Suprapubic skin (tissue), 4 donors: Measurements from ENCODE around the gene PTPRA. TPM values are rescaled to one million over a fixed set of nuclear protein-coding genes. Genes with fewer than 3 reads are reported as not detected.
"Not testable (repeated sequence)": the region's sequence is repeated elsewhere in the genome, so short reads cannot be mapped to it uniquely, and the experiment has no call there.

ENCODE experiments used
- DNase-seq, 2 donors: peaks; one replicate each; pipeline ENCODE4 v3.0.0-alpha.2; 2019; ENCODE audit warnings: low spot score in 2 of 2
- H3K27ac ChIP-seq: fragments of 200-600 bp; sonication (generic); one replicate; pipeline ENCODE4 v1.5.1; 2019
- H3K27me3 ChIP-seq: fragments of 200-600 bp; sonication (generic); one replicate; pipeline ENCODE4 v1.5.1; 2019
- H3K36me3 ChIP-seq: fragments of 200-600 bp; sonication (generic); one replicate; pipeline ENCODE4 v1.5.1; 2019
- H3K4me1 ChIP-seq: fragments of 200-600 bp; sonication (generic); one replicate; pipeline ENCODE4 v1.5.1; 2019
- H3K4me3 ChIP-seq: fragments of 200-600 bp; sonication (generic); one replicate; pipeline ENCODE4 v1.5.1; 2019; ENCODE audit warnings: mild to moderate bottlenecking
- H3K9me3 ChIP-seq: fragments of 200-600 bp; sonication (generic); one replicate; pipeline ENCODE4 v1.5.1; 2019
- EP300 ChIP-seq: sonication (generic); formaldehyde crosslinking; IDR thresholded peaks from one replicate; pipeline ENCODE4 v1.6.1; 2017; ENCODE audit warnings: antibody characterized with exemption
- POLR2A ChIP-seq, 2 donors: fragments of 450-650 bp; IDR thresholded peaks; one replicate each; pipeline ENCODE4 v1.6.1; 2017; ENCODE audit warnings: antibody characterized with exemption in 2 of 2, mild to moderate bottlenecking in 2 of 2, moderate library complexity in 2 of 2
- POLR2AphosphoS5 ChIP-seq, 3 donors: sonication (generic); formaldehyde crosslinking; IDR thresholded peaks; one replicate each; pipeline ENCODE4 v1.6.1; 2017; ENCODE audit warnings: antibody characterized with exemption in 3 of 3
- WGBS: methylation state at CpG from one replicate; pipeline ENCODE4 v1.1.5; 2018; 5-methylcytosine and 5-hydroxymethylcytosine counted together
- total RNA-seq, 4 donors: library from RNA; depleted of rRNA; stranded (reverse); fragments of >200 nt; gene quantifications; one replicate each; pipeline ENCODE4 v1.1.0, GENCODE V29; 2016
- TF ChIP-seq, protein P1 (sequence below), 2 donors: fragments of 200-600 bp in 1 of 2; fragments of 450-650 bp in 1 of 2; sonication (generic) in 1 of 2; IDR thresholded peaks; one replicate each; pipeline ENCODE4 v1.5.1; 2016 to 2019; ENCODE audit warnings: antibody characterized with exemption in 2 of 2, mild to moderate bottlenecking in 1 of 2, moderate library complexity in 1 of 2

PTPRA gene
- total RNA-seq, 4 donors from 2014 or later: 47.7 to 83.0 (median 73.4) TPM

DNA sequence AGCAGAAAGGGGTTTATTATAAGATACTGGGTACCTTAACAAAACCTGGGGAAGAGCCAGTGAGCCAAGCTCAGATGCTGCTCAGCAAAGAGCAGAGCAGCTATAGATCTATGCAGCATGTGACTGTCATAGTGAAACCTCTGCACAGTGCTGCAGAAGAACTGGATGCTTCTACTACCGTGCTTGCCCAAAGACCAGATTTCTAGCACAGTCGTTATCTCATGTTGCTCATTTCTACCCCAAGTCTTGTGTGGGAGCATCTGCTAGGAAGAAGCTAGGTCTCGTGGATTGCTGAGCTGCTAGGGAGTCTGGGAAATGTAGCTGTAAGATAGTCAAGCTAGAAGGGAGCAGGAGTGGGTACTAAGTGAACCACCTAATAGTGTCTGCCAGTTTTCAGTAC, 138.5 kb downstream of the PTPRA start:
- Histone ChIP-seq H3K9me3 (no peaks in the 10 kb centered on the region), H3K4me3 (no peak overlapping the region), H3K4me1 (no peaks in the 10 kb centered on the region), H3K27me3 (no peaks in the 10 kb centered on the region), H3K36me3 (peaks cover 65% of the 10 kb centered on the region), H3K27ac (no peak overlapping the region)
- DNase-seq: no peak
- no peak for TF ChIP-seq POLR2AphosphoS5 (IDR thresholded peaks at IDR 0.05)
- TF ChIP-seq, protein P1, sequence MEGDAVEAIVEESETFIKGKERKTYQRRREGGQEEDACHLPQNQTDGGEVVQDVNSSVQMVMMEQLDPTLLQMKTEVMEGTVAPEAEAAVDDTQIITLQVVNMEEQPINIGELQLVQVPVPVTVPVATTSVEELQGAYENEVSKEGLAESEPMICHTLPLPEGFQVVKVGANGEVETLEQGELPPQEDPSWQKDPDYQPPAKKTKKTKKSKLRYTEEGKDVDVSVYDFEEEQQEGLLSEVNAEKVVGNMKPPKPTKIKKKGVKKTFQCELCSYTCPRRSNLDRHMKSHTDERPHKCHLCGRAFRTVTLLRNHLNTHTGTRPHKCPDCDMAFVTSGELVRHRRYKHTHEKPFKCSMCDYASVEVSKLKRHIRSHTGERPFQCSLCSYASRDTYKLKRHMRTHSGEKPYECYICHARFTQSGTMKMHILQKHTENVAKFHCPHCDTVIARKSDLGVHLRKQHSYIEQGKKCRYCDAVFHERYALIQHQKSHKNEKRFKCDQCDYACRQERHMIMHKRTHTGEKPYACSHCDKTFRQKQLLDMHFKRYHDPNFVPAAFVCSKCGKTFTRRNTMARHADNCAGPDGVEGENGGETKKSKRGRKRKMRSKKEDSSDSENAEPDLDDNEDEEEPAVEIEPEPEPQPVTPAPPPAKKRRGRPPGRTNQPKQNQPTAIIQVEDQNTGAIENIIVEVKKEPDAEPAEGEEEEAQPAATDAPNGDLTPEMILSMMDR (IDR thresholded peaks at IDR 0.05): no peak
- TF ChIP-seq EP300: no peak
- no peak for TF ChIP-seq POLR2A (IDR thresholded peaks at IDR 0.05)
- 91% methylated on average over 3 of the region's 3 CpGs for WGBS

DNA sequence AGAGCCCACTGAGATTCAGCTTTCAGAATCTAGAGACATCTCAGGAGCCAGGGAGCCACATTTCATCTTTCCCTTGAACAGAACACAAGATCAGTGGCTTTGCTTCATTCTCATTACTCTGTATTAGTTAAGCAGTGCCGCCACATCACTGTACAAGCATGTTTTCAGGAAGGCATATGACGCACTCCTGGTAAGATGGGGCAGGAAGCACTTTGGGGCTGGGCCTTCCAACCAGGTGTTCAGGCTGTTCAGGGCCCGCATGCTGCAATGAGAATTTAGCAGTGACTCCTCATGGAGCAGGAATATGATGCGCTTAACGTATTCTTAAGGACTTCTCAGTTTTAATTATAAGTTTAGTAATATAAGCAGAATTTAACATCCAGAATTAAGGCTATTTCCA, 140.5 kb downstream of the PTPRA start:
- no peaks in the 10 kb centered on the region for H3K9me3 ChIP-seq
- no peak overlapping the region for H3K4me3 ChIP-seq
- no peak for DNase-seq
- H3K36me3 ChIP-seq: peaks cover 55% of the 10 kb centered on the region
- no peaks in the 10 kb centered on the region for H3K27me3 ChIP-seq
- no peaks in the 10 kb centered on the region for H3K4me1 ChIP-seq
- TF ChIP-seq POLR2A (IDR thresholded peaks at IDR 0.05) (no peak), EP300 (no peak), POLR2AphosphoS5 (IDR thresholded peaks at IDR 0.05) (no peak)
- TF ChIP-seq, protein P1 (IDR thresholded peaks at IDR 0.05): no peak
- H3K27ac ChIP-seq: no peak overlapping the region
- 97% methylated on average over 5 of the region's 5 CpGs for WGBS

DNA sequence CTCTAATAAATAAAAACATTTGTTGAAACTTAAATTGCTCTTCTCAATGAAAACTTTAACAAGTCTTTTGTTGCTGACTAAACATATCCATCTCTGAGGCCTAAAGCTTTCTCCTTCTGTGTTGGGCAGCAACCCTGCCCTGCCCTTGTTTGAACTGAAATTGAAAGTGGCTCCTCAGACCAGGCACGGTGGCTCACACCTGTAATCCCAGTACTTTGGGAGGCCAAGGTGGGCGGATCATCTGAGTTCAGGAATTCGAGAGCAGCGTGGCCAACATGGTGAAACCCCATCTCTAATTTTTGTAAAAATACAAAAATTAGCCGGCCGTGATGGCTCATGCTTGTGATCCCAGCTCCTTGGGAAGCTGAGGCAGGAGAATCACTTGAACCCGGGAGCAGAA, 140.9 kb downstream of the PTPRA start:
- no peaks in the 10 kb centered on the region for H3K27me3 ChIP-seq
- H3K9me3 ChIP-seq: no peaks in the 10 kb centered on the region
- no peaks in the 10 kb centered on the region for H3K4me1 ChIP-seq
- no peak for DNase-seq
- no peak for TF ChIP-seq EP300
- no peak for TF ChIP-seq POLR2A (IDR thresholded peaks at IDR 0.05)
- TF ChIP-seq, protein P1 (IDR thresholded peaks at IDR 0.05): no peak
- no peak for TF ChIP-seq POLR2AphosphoS5 (IDR thresholded peaks at IDR 0.05)
- no peak overlapping the region for H3K4me3 ChIP-seq
- 100% methylated on average over 7 of the region's 7 CpGs for WGBS
- H3K36me3 ChIP-seq: peaks cover 51% of the 10 kb centered on the region
- no peak overlapping the region for H3K27ac ChIP-seq

DNA sequence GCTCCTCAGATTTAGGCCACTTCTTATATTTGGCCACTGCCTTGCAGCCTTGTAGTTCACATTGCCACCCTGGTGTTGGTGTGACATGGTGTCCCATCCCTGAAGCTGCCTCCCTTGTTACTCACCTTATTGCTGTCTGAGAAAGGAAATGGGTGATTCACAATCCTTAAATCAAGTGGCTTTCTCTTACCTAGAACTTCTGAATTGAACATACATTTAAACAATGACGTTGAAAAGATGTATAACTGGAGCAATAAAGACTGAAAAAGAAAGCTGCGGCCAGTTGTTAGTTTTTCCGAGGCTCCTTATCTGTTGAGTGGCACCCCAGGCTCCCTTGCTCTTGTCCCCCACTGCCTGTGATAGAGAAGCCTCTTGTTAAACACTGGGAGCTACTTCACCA, 141.4 kb downstream of the PTPRA start:
- WGBS: 88% methylated on average over 3 of the region's 3 CpGs
- H3K4me1 ChIP-seq: no peaks in the 10 kb centered on the region
- TF ChIP-seq POLR2AphosphoS5 (IDR thresholded peaks at IDR 0.05) (no peak), POLR2A (IDR thresholded peaks at IDR 0.05) (no peak), EP300 (no peak)
- TF ChIP-seq, protein P1 (IDR thresholded peaks at IDR 0.05): no peak
- H3K9me3 ChIP-seq: no peaks in the 10 kb centered on the region
- no peak overlapping the region for H3K4me3 ChIP-seq
- DNase-seq: no peak
- no peaks in the 10 kb centered on the region for H3K27me3 ChIP-seq
- H3K36me3 ChIP-seq: peaks cover 47% of the 10 kb centered on the region
- no peak overlapping the region for H3K27ac ChIP-seq

DNA sequence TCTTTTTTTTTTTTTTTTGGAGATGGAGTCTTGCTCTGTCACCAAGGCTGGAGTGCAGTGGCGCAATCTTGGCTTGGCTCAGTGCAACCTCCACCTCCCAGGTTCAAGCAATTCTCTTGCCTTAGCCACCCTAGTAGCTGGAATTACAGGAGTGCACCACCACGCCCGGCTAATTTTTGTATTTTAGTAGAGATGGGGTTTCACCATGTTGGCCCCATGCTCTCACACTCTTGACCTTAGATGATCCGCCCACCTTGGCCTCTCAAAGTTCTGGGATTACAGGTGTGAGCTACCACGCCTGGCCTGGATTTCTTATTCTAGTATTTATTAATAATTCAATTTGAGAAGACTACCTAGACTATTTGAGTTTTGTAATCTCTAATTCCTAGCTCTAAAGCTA, 142.0 kb downstream of the PTPRA start:
- 90% methylated on average over 5 of the region's 5 CpGs for WGBS
- H3K9me3 ChIP-seq, H3K27ac ChIP-seq, H3K4me3 ChIP-seq, H3K4me1 ChIP-seq, H3K27me3 ChIP-seq, DNase-seq: not testable (repeated sequence)
- H3K36me3 ChIP-seq: peaks cover 43% of the 10 kb centered on the region

DNA sequence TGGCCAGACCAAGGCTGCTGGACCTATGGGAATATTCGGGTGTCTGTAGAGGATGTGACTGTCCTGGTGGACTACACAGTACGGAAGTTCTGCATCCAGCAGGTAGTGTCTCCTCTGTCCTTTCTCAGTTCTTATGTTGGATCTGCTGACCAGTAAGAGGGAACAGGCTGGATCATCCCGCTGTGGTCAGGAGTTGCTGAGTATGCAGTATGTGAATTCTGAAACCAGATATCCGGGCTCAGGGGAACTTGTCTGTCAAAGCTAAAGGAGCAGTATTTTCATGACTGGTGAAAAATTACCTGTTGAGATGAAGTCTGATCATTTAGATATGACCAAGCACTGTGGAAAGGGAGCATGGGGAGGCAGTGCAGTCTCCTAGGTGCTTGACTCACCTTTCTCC, 148.0 kb downstream of the PTPRA start:
- DNase-seq: no peak
- Histone ChIP-seq H3K4me3 (no peak overlapping the region), H3K9me3 (no peaks in the 10 kb centered on the region), H3K36me3 (peaks cover 75% of the 10 kb centered on the region), H3K27me3 (no peaks in the 10 kb centered on the region), H3K4me1 (no peaks in the 10 kb centered on the region), H3K27ac (no peak overlapping the region)
- WGBS: 92% methylated on average over 4 of the region's 4 CpGs
- TF ChIP-seq POLR2AphosphoS5 (IDR thresholded peaks at IDR 0.05) (no peak), POLR2A (IDR thresholded peaks at IDR 0.05) (no peak), EP300 (no peak)
- TF ChIP-seq, protein P1 (IDR thresholded peaks at IDR 0.05): no peak
